Measurements from ENCODE around the gene POLH. TPM values are rescaled to one million over a fixed set of nuclear protein-coding genes. Genes with fewer than 3 reads are reported as not detected.
A peak's percentile ranks its signal among the peaks of the same experiment; 100 is the strongest.

The POLH gene
- total RNA-seq, 1 experiment from 2014 or later = 24.9 TPM

GRCh38 chr6:43578748-43579147 is 2.8 kb downstream of the POLH start:
- H3K4me3 ChIP-seq (ENCODE audit: low read depth, low read length, poor library complexity, severe bottlenecking) = no peak overlapping the region
- BruUV-seq (replicated peaks) = no TSS peak
- TF ChIP-seq EZH2 (IDR thresholded peaks at IDR 0.05; ENCODE audit: borderline replicate concordance, low read depth, low read length, poor library complexity, severe bottlenecking) = no peak
- TF ChIP-seq CTCF (conservative IDR thresholded peaks at IDR 0.05; ENCODE audit: low read depth, low read length) = no peak
- no peaks in the 10 kb centered on the region for H3K9me3 ChIP-seq (ENCODE audit: low read depth, low read length, poor library complexity, severe bottlenecking)
- ChIA-PET CTCF (interaction anchor here (0.6 kb wide), 1 partner anchor 217 kb away, joined by 7 read pairs; no protein-coding TSS in a partner anchor), POLR2A (ENCODE audit: low non-redundant PET) (no interaction called here)
- no peaks in the 10 kb centered on the region for H3K27me3 ChIP-seq (replicated peaks; ENCODE audit: insufficient read depth, low read depth, low read length, poor library complexity)
- DNase-seq (ENCODE audit: low spot score) = no peak
- peaks cover 13% of the 10 kb centered on the region for H3K36me3 ChIP-seq (ENCODE audit: insufficient read depth, low read length, poor library complexity, severe bottlenecking)
- peaks cover 3% of the 10 kb centered on the region for H3K4me1 ChIP-seq (ENCODE audit: insufficient read depth, low read length, poor library complexity, severe bottlenecking)
- intact Hi-C loops (cut with micrococcal nuclease; ENCODE audit: unreplicated experiment) = no loop called here
- H3K27ac ChIP-seq (ENCODE audit: low read depth, low read length, poor library complexity, severe bottlenecking) = peak overlapping the region; percentile 22

GRCh38 chr6:43579171-43579570 is 3.2 kb downstream of the POLH start:
- POLR2A ChIA-PET (ENCODE audit: low non-redundant PET) = no interaction called here
- Histone ChIP-seq H3K27ac (ENCODE audit: low read depth, low read length, poor library complexity, severe bottlenecking) (peak overlapping the region; percentile 22), H3K4me3 (ENCODE audit: low read depth, low read length, poor library complexity, severe bottlenecking) (no peak overlapping the region), H3K27me3 (replicated peaks; ENCODE audit: insufficient read depth, low read depth, low read length, poor library complexity) (no peaks in the 10 kb centered on the region), H3K36me3 (ENCODE audit: insufficient read depth, low read length, poor library complexity, severe bottlenecking) (peaks cover 17% of the 10 kb centered on the region), H3K4me1 (ENCODE audit: insufficient read depth, low read length, poor library complexity, severe bottlenecking) (peaks cover 3% of the 10 kb centered on the region), H3K9me3 (ENCODE audit: low read depth, low read length, poor library complexity, severe bottlenecking) (no peaks in the 10 kb centered on the region)
- intact Hi-C loops (cut with micrococcal nuclease; ENCODE audit: unreplicated experiment) = no loop called here
- no peak for DNase-seq (ENCODE audit: low spot score)
- BruUV-seq (replicated peaks) = no TSS peak
- CTCF ChIA-PET = interaction anchor here (0.6 kb wide), 1 partner anchor 217 kb away, joined by 7 read pairs; no protein-coding TSS in a partner anchor
- TF ChIP-seq EZH2 (IDR thresholded peaks at IDR 0.05; ENCODE audit: borderline replicate concordance, low read depth, low read length, poor library complexity, severe bottlenecking) (no peak), CTCF (conservative IDR thresholded peaks at IDR 0.05; ENCODE audit: low read depth, low read length) (no peak)

GRCh38 chr6:43582911-43583310 is 6.9 kb downstream of the POLH start:
- H3K4me3 ChIP-seq (ENCODE audit: low read depth, low read length, poor library complexity, severe bottlenecking) = no peak overlapping the region
- peaks cover 52% of the 10 kb centered on the region for H3K36me3 ChIP-seq (ENCODE audit: insufficient read depth, low read length, poor library complexity, severe bottlenecking)
- BruUV-seq (replicated peaks) = no TSS peak
- no peaks in the 10 kb centered on the region for H3K4me1 ChIP-seq (ENCODE audit: insufficient read depth, low read length, poor library complexity, severe bottlenecking)
- ChIA-PET POLR2A (ENCODE audit: low non-redundant PET) (interaction anchor here (0.7 kb wide), 1 partner anchor 40 kb away, joined by 3 read pairs; no protein-coding TSS in a partner anchor), CTCF (no interaction called here)
- TF ChIP-seq CTCF (conservative IDR thresholded peaks at IDR 0.05; ENCODE audit: low read depth, low read length) (no peak), EZH2 (IDR thresholded peaks at IDR 0.05; ENCODE audit: borderline replicate concordance, low read depth, low read length, poor library complexity, severe bottlenecking) (no peak)
- H3K27ac ChIP-seq (ENCODE audit: low read depth, low read length, poor library complexity, severe bottlenecking) = no peak overlapping the region
- DNase-seq (ENCODE audit: low spot score) = no peak
- intact Hi-C loops (cut with micrococcal nuclease; ENCODE audit: unreplicated experiment) = no loop called here
- no peaks in the 10 kb centered on the region for H3K9me3 ChIP-seq (ENCODE audit: low read depth, low read length, poor library complexity, severe bottlenecking)
- no peaks in the 10 kb centered on the region for H3K27me3 ChIP-seq (replicated peaks; ENCODE audit: insufficient read depth, low read depth, low read length, poor library complexity)
